Measurements from ENCODE around the gene BCAP31. TPM values are rescaled to one million over a fixed set of nuclear protein-coding genes. Genes with fewer than 3 reads are reported as not detected.

The BCAP31 gene
- total RNA-seq, 2 experiments from 2014 or later: 145 to 150 TPM

DNA sequence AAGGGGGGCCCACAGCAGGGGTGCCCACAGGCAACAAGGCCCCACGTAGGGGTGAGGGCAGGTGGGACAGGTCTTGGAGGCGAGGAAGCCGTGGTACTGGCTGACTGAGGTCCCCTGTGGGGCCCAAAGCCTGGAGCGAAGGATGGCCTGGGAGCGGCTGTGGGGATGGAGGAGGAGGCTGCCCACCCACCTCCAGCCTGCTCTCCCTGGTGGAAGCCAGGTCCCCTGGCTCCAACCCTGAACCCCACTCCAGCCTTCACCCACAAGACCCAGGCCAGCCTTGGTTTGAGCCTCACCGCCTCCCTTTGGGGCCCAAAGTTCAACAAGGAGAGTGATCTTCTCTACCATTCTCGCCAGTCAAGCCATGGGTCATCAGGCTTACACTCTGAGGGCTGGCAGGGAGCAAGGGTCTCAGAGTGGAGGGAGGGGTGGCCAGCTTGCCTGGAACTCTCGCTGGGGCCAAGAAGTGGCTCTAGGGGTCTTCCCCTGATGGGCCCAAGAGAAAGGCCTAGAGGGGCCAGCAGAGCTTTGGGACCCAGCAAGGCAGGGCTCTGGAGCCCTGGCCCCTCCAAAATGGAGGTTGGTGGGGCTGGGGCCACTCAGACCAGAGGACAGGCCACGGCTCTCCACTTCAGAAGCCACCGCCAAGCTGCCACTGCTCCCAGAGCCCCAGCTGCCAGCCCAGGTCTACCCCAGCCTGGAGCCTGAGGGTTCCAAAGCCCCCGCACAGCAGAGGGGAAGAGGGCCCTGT lies 55.6 kb downstream of the BCAP31 start:
- POLR2A ChIA-PET: no interaction called here
- CTCF ChIA-PET: interaction anchor here (0.6 to 5.5 kb wide), 13 partner anchors 11 to 727 kb away, joined by 3 to 30 read pairs (median 4); partner anchors contain the start of gene RENBP

DNA sequence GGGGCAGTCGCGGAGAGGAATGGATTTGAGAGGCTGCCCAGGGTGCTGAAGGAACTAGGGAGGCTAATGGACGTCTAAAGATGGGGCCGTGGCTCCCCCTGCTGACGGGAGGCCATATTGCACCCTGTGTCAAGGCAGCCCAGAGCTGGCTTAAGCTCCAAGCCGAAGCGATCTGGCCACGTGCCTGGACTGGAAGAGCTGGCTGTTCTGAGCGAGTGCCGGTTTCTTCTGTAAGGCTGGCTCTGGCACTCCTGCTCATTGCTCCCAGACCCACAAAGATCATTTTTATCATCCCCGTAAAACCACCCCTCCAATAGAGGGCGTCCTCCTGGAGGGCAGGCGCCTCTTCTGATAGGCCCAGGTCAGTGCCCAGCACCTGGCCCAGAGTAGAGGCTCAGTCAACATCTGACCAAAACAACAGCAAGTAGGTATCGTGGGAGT lies 56.2 kb downstream of the BCAP31 start:
- POLR2A ChIA-PET: no interaction called here
- CTCF ChIA-PET: interaction anchor here (0.7 to 5.5 kb wide), 14 partner anchors 10 to 726 kb away, joined by 3 to 30 read pairs (median 4); partner anchors contain the start of genes DUSP9 and RENBP

DNA sequence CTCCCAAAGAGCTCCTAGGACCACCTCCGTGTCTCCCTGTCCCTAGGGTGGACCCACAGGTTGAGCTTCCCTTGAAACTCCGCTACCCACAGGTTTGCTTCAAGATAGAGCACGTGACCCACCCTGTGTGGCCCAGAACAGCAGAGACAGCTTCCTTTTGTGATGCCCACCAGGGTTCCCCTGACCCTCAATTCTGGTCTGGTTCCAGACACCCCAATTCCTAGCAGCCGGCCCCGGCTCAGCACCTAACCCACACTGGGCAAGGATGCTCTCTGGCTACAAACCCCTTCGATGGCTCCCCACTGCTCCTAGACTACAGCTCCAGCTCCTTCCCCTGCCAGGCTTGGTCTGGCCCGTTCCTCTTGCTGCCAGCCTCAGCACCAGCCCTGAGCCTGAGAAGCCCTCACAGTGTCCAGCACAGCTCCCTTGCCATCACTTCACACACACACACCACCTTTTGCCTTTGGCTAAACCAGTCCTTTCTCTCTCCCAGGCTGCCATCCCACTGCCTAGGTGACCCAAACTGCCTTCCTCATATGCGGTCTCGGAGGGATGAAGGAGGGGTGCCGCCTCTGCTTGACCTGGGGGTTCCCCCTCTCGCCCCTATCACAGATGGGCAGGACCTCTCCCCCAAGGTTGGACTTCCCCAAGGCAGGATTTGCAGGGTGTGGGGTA lies 56.8 kb downstream of the BCAP31 start:
- ChIA-PET CTCF (interaction anchor here (0.6 to 5.5 kb wide), 17 partner anchors 10 to 726 kb away, joined by 3 to 30 read pairs (median 4); partner anchors contain the start of genes DUSP9 and RENBP), POLR2A (no interaction called here)

- ChIA-PET POLR2A (no interaction called here), CTCF (interaction anchor here (1.1 to 5.5 kb wide), 4 partner anchors 9 to 634 kb away, joined by 3 to 30 read pairs (median 4); no protein-coding TSS in a partner anchor)
Measured at GRCh38 chrX:153665726-153666306, 58.4 kb downstream of the BCAP31 start.

DNA sequence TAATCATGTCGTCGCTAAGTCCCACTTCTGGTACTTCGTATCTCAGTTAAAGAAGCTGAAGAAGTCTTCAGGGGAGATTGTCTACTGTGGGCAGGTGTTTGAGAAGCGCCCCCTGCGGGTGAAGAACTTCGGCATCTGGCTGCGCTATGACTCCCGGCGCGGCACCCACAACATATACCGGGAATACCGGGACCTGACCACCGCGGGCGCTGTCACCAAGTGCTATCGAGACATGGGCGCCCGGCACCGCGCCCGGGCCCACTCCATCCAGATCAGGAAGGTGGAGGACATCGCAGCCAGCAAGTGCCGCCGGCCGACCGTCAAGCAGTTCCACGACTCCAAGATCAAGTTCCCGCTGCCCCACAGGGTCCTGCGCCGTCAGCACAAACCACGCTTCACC lies 61.9 kb downstream of the BCAP31 start:
- CTCF ChIA-PET: interaction anchor here (0.6 to 1.3 kb wide), 6 partner anchors 9 to 123 kb away, joined by 3 to 4 read pairs (median 3); no protein-coding TSS in a partner anchor
- POLR2A ChIA-PET: interaction anchor here (0.6 kb wide), 1 partner anchor 1051 kb away, joined by 3 read pairs; no protein-coding TSS in a partner anchor

DNA sequence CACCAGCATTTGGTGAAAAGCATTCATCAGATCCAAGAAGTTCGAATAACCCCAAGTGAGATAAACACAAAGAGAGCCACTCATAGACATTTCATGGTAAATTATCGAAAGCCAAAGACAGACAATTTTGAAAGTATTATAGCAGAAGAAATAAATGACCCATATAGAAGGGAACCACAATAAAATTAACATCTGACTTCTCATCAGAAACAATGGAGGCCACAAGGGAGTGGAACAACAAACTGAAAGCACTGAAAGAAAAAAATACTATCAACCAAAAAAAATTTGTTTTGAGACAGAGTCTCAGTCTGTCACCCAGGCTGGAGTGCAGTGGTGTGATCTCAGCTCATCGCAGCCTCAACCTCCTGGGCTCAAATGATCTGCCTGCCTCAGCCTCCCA lies 64.9 kb downstream of the BCAP31 start:
- CTCF ChIA-PET: interaction anchor here (0.7 to 2.2 kb wide), 2 partner anchors 120 kb away, joined by 4 to 8 read pairs; no protein-coding TSS in a partner anchor
- POLR2A ChIA-PET: no interaction called here

DNA sequence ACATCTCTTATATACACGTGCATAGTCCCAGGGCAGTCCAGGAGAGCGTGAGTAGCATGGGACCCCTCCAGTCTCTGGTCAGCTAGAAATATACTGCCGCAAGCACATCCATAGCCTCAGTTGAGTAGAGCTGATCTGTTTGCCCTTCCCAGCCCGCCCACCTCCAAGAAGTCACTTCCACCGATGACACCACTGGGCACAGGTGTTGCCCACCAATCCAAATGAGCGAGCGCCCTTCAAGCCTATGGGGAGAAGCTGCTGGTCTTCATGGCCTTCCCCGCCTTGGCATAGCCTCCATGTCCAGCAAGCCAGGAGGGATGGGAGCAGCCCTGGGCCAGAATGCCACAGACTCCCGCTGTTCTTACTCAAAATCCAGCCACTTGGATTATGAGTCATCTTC lies 67.0 kb downstream of the BCAP31 start:
- CTCF ChIA-PET: interaction anchor here (1.4 to 2.4 kb wide), 3 partner anchors 9 to 117 kb away, joined by 6 to 8 read pairs (median 7); no protein-coding TSS in a partner anchor
- POLR2A ChIA-PET: no interaction called here

DNA sequence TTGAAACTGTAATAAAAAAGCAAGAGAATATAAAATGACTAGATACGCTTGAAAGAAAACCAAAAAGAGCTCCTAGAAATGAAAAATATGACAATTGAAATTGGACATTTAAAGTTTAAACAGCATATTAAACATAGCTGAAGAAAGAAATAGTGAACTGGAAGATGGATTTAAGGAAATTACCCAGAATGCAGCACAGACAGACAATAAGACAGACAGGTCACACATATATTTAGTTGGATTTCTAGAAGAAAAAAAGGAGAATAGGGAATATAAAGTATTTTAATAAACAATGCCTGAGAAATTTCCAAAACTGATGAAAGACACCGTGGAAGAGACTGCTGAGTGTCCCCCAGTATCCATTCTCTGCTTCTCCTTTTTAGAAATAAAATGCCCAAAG lies 70.6 kb downstream of the BCAP31 start:
- POLR2A ChIA-PET: no interaction called here
- CTCF ChIA-PET: no interaction called here

- CTCF ChIA-PET: interaction anchor here (1.0 kb wide), 1 partner anchor 111 kb away, joined by 3 read pairs; no protein-coding TSS in a partner anchor
Measured at GRCh38 chrX:153651540-153652079, 72.6 kb downstream of the BCAP31 start.

GRCh38 chrX:153650959-153651358 lies 73.2 kb downstream of the BCAP31 start:
- POLR2A ChIA-PET: no interaction called here
- CTCF ChIA-PET: interaction anchor here (0.6 to 1.0 kb wide), 3 partner anchors 11 to 111 kb away, joined by 3 read pairs; no protein-coding TSS in a partner anchor

More at GRCh38 chrX:153651540-153652079, 72.6 kb downstream of the BCAP31 start:
- POLR2A ChIA-PET: no interaction called here

Other genes with a start within 250 kb of the BCAP31 start
- not detected for gene BGN, start 229.4 kb downstream of the BCAP31 start, total RNA-seq
- gene ATP2B3, start 206.7 kb downstream of the BCAP31 start, total RNA-seq: not detected
- gene CCNQ, start 125.2 kb downstream of the BCAP31 start, total RNA-seq: 10 to 100 TPM; 28.0 to 31.7 TPM
- under 1 TPM; 0.11 to 0.15 TPM for gene DUSP9, start 77.2 kb downstream of the BCAP31 start, total RNA-seq
- gene PNCK, start 50.6 kb downstream of the BCAP31 start, total RNA-seq: not detected
- gene SLC6A8, start 36.5 kb downstream of the BCAP31 start, total RNA-seq: under 1 TPM; 0.63 to 0.80 TPM
- gene ABCD1, start 469 bp upstream of the BCAP31 start, total RNA-seq: 1 to 10 TPM; 3.5 to 4.4 TPM
- gene PLXNB3, start 39.9 kb upstream of the BCAP31 start, total RNA-seq: under 1 TPM; 0.48 to 0.63 TPM
- gene SRPK3, start 56.7 kb upstream of the BCAP31 start, total RNA-seq: not detected
- 10 to 100 TPM; 52.7 to 55.6 TPM for gene IDH3G, start 70.0 kb upstream of the BCAP31 start, total RNA-seq
- gene SSR4, start 70.3 kb upstream of the BCAP31 start, total RNA-seq: 100 to 1,000 TPM; 155 to 163 TPM
- gene PDZD4, start 106.2 kb upstream of the BCAP31 start, total RNA-seq: under 1 TPM; 0.94 to 0.99 TPM
- under 1 TPM; 0.19 to 0.31 TPM for gene L1CAM, start 161.8 kb upstream of the BCAP31 start, total RNA-seq
- not detected for gene AVPR2, start 180.3 kb upstream of the BCAP31 start, total RNA-seq
- gene ARHGAP4, start 201.9 kb upstream of the BCAP31 start, total RNA-seq: 100 to 1,000 TPM; 112 to 113 TPM
- 100 to 1,000 TPM; 166 to 167 TPM for gene NAA10, start 210.7 kb upstream of the BCAP31 start, total RNA-seq
- gene RENBP, start 220.3 kb upstream of the BCAP31 start, total RNA-seq: 1 to 10 TPM; 5.3 to 6.3 TPM
- 100 to 1,000 TPM; 136 to 142 TPM for gene HCFC1, start 247.4 kb upstream of the BCAP31 start, total RNA-seq
- 1 to 10 TPM; 3.5 to 4.0 TPM for gene TMEM187, start 248.4 kb upstream of the BCAP31 start, total RNA-seq

Data from activated CD8-positive, alpha-beta memory T cell treated with anti-CD3 and anti-CD28 coated beads for 36 hours (primary cell).